HG03196 (cell line): ENCODE data around the gene SMIM35.
"Not testable (repeated sequence)": the region's sequence is repeated elsewhere in the genome, so short reads cannot be mapped to it uniquely, and the experiment has no call there.

ENCODE experiments used
- ATAC-seq: cut with Tn5 transposase; IDR thresholded peaks from one replicate; pipeline ENCODE4 v1.9.1; 2021; ENCODE audit not compliant: unreplicated experiment

The SMIM35 gene

DNA sequence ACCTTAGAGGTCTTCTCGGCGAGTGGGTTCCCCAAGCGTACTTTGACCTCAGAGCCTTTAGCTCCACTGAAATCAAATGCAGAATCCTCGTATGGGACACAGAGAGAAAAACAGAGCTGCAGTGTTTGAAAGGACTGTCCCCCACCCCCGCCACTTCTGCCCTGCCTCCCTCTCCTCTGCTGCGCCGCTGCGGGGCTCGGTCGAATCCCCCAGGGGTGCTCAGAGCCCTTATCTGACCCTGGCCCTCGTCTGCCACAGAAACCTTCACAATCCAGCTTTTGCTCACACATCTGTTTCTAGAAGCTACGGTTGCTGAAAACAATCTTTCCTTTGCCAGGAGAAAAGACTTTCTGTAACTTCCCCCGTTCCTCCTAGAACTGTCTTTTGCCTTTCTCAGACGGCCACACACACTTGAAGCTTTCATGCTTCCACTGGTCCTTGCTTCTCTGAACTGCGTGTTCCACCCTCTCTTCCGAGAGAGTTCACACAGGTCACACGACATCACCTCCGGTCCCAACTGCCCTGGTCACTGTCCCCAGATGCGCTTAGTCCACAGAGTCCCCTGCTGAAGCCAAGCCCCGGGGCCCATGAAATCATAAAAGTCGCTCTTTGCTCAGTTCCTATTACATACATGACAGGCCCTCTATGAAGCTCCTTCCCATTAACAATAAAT lies 3.7 kb downstream of the SMIM35 start:
- ATAC-seq, result no peak

DNA sequence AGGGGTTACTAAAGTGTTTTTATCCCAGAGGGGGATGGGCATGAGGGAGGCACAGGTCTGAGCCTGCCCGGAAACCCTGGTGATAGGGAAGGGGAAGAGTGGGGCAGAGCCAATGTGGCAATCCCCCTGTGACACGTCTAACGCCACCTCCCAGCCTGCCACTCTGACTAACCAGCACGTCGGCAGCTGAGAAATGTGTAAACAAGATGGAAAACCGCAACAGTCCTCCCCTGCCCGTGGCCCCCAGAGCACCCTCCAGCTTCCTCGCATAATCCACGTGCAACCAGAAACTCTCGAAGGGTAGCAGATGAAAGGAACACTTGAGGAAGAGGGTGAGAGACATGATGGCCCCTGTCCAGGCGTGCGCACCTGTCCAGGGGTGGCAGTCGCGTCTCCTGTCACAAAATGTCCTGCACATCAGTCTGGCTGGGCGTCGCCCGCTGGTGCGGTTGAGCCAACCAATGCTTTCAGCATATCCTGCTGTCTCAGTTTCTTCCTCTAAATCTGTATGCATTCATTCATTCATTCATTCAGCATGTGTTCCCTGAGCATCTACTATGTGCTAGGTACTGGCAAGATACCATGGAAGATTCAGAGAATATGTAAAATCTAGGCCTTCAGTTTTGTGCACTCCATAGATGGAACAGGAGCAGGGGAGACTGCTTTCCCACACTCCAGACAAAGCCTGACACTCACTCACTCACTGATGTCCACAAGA lies 5.4 kb downstream of the SMIM35 start:
- no peak for ATAC-seq

DNA sequence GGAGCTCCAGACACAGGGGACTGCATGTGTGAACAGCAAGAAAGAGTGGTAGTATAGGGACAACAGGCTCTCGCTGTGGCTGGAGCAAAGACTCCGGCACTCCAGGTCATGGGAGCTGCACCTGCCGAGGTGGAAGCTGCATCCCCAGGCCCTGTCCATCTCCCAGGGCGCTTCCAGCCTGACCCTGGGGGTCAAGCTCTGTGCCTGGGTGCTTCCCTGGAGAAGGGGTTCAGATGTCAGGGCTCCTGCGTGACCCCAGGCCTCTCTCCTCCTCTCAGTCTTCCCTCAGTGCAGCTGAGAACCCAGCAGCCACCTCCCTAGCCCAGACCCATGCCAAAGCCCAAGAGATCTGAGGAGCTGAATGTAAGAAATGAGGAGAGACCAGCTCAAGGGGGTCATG lies 6.5 kb downstream of the SMIM35 start:
- ATAC-seq, result no peak

DNA sequence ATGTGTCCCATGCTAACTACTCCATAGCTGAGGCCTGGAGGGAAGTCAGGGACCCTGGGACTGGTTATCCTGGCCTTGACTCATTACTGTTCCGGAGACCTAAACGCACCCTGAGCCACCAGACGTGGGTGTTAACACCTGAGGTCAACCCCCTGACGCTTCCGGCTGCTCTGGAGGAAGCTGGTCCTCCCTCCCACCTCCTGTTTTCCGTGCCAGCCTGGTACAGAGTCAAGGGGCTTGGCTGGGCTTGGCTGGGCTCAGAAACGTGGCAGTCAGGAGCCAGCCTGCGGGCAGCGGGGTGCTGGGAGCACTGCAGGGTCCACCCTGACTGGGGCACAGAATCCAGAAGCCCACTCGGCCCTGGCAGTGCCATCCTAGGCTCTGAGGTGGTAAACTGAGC lies 7.3 kb downstream of the SMIM35 start:
- no peak for ATAC-seq

DNA sequence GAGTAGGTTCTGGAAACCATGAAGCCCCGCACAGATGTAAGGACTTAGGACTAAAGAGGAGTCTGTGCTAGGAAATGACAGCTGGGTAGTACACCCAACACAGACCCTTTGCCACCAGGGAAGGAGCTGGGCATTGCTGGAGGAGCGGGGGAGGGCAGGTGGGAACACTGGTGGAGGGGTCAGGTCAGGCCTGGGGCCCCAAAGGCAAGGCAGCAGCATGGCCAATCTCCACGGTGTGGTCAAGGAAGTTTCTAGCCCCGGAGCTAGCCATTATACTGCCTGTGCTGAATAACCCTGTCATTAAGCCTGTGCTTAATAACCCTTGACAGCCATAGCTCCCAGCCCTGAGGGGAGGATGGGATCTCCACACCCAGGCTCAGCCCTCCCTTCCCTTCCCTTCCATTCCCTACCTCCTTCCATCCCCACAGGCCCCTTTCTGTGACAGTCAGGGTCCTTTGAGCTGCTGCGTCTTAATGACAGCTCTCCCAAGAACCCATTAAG lies 7.8 kb downstream of the SMIM35 start:
- no peak for ATAC-seq

DNA sequence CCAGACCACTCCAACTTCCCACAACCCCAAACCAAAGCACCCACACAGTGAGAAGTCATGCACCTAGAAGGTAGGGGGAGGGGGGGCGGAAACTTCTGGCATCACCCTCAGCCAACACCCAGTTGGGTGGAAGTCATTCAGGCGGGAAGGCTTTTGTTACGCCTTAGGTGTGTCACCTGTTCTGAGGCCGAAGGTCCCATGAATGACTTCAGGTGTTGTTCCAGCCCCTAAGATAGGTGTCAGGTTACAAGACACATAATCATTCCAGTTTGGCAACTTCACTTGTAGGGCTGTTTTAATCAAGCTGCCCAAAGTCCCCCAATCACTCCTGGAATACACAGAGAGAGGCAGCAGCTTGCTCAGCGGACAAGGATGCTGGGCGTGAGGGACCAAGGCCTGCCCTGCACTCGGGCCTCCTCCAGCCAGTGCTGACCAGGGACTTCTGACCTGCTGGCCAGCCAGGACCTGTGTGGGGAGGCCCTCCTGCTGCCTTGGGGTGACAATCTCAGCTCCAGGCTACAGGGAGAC lies 9.9 kb downstream of the SMIM35 start, which contains the start of gene TMPRSS4:
Gene TMPRSS4, plus strand, starts transcription at position 325 of the 528 bp plus-strand sequence. CDS start 225 bp downstream, outside the sequence.
- ATAC-seq, result no peak

DNA sequence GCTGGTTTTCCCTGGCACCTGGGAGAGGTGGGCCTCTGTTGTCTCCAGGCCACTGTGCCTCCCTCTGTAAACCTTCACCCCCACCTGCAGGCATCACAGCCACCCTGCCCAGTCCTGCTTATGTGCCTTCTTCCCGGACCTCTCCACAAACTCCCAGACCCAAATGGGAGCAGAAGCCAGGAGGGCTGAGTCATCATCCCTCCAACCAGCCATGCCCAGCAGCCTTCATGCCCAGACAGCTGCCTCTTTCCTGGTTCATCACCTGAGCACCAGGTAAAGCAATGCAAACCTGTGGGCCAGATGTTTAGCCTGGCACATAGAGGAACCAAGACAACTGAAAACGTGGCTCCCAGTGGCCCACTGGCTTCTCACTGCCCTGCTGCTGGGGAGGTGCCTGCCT lies 12.0 kb downstream of the SMIM35 start:
- no peak for ATAC-seq

DNA sequence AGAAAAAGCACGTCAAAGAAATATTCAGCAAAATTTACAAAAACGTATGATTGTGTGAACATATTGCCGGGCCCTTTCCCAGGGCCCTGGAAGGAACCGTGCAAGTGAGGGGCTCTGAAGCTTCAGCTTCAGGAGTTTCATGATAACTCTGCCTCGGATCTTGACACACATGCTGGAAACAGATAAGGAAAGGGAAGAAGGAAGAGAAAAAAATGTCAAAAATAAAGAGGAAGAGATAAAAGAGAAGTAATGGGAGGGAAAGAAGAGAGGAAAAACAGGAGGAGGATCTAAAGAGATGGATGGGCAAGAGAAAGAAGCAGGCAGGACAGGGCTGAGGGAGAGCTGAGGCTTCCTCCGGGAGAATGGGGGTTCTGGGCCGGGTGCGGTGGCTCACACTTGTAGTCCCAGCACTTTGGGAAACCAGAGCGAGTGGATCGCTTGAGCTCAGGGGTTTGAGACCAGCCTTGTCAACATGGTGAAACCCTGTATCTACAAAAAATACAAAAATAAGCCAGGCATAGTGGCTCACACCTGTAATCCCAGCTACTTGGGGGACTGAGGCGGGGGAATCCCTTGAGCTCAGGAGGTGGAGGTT lies 12.6 kb downstream of the SMIM35 start:
- no peak for ATAC-seq

DNA sequence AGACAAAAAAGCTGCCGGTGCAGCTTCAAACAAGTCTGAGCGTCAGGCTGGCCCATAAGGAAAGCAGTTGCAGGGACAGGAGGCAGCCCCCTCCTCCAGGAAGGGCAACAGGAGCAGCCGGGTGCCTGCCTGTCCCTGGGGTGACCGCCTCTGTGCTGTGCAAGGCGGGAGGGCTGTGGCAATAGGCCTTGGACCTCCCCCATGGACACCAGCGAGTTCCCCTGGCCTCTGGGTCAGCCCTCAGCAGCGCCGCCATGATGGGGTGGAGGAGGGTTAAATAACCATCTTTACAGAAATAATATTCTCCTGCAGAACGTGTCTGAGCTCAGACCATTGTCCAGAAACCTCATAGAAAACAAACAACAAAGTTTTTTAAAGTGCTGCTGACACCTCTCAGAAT lies 13.2 kb downstream of the SMIM35 start:
- no peak for ATAC-seq

DNA sequence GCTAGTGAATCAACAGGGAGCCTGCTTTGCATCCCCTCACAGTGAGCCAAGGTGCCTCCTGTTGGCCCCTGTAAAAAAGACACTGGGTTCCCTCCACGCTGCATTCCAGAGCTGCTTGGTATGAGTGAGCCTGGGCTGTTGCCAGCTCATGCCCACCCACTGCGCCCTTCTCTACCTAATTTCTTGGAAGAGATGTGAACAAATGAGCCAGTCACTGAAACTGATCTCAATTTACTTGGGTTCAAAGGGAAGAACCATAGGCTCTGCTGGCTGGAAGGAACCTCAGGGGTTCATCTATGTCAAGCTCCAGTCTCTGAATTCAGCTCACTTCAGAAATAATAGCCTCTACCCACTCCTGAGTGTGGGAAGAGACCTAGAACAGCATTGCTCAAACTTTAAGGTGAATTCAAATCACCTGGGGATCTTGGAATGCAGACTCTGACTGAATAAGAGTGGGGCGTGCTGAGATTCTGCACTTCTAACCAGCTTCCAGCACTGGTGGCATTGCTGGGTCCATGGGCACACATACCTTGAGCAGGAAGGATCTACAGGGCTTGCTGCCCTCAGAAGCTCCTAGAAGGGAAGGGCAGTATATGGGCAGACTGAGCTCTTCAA lies 15.2 kb downstream of the SMIM35 start:
- ATAC-seq, result no peak

DNA sequence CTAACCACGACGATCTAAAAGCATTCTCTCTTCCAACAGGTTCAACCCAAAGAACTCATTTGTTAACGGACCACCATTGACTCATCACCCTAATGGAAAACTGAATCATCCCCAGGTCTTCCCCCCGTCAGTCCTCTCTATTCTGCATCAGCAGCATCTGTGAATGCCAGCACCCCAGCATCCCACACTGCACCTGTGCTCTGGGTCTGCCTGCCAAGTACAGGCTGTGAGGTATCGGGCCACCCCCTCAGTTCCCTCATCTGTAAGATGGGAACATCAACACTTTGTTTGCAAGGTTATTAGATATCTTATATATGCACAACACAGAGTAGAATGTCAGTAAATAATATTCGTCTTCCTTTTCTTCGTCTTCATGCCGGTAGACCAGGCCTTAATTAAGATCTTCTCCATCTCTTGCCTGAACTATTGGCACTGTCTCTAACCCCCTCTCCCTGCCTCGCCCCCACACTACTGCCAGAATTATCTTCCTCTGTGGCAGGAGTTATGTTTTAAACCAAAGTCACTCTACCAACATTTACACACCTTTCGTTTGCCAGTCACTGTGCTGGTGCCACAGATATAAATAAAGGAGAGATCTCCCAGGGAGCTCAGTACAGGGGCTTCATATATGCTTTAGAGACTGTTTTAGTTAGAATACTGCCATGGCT lies 17.7 kb downstream of the SMIM35 start:
- ATAC-seq, result no peak

DNA sequence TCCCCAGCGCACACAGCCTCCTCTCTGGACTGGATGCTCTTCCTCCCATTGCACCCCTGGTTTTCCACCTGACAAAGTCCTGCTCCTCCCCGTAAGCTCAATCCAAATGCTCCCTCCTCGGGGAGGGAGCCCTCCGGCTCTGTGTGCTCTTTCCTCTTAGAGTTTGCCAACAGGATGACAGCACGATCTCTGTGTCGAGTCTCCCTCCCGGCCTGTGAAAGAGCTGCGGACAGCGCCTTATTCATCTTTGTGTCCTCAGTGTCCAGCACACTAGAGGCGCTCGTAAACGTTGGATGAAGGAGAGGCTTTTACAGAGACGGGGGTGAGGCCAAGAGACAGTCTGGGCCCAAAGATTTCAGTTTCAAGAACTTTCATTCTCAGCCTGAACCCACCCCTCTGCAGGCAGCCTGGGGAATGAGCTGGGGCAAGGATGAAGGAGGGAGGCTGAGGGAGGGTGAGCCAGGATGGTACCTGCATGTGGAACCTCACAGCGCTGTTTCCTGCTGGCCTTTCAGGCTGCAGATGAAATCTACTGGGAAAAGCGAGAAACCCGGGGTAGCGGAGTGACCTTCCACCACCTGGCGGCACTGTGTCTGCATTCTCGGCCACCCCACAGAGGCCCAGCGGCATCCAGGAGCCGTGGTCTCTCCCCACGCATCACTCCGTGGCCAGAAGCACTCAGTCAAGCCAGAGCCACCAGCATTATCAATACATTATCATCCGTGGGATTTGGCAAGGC lies 18.4 kb downstream of the SMIM35 start:
- no peak for ATAC-seq

DNA sequence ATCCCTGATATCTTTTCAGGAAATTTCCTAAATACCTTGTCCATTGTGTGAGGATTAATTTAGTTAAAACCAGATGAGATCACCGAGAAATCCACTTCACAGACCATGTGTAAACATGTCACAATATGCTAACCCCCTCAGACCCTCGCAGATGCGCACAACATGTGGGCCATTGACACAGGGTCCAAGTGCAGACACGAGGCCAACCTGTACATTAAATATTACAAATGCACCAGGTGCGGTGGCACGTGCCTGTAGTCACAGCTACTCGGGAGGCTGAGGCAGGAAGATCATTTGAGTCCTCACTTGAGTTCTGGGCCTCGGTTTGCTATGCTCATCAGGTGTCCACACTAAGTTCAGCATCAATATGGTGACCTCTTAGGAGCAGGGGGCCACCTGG lies 19.8 kb downstream of the SMIM35 start:
- ATAC-seq, result no peak

DNA sequence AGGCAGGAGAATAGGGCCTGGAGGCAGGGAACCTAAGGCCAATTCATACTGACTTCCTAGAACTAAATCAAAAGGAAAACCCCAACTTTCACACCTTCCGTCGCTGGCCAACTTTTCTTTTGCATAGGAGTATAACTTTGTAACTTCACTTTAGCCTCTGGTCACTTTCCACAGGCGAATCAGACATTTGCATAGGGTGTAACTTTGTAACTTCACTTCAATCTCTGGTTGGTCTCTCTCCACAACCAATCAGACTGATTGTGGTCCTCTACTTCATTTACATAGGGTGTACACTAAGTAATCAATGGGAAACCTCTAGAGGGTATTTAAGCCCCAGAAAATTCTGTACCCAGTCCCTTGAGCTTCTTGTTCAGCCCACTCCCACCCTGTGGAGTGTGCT lies 21.4 kb downstream of the SMIM35 start:
- ATAC-seq, result no peak

DNA sequence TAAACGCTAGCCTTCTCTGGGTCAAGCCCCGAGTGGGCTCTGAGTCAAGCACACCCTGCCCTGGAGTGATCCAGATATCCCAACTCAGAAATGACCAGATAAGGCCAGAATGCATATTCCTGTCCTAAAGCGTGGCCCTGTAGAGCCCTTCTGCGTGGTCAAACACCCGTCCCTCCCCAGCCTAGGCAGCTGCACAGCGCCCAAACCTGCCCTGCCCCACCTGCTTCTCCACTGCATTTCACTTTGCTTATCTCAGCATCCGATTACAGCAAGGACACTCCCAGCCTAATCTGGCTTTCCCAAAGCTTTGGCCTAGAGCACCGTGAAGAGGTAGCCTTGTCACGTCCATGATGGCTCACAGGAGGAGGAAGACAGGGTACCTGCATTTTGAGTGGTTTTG lies 21.8 kb downstream of the SMIM35 start:
- no peak for ATAC-seq

DNA sequence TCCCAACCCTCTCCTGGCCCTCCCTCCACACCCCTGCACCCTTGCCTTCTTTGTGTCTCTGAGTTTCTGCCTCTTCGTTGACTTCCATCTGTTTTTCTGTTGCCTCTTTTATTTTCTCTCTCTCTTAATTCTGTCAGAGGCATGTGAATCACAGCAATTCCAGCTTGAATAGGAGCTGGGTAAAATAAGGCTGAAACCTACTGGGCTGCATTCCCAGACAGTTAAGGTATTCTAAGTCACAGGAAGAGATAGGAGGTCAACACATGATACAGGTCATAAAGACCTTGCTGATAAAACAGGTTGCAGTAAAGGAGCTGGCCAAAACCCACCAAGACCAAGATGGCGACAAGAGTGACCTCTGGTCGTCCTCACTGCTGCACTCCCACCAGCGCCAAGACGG lies 24.1 kb downstream of the SMIM35 start:
- ATAC-seq, result not testable (repeated sequence)

DNA sequence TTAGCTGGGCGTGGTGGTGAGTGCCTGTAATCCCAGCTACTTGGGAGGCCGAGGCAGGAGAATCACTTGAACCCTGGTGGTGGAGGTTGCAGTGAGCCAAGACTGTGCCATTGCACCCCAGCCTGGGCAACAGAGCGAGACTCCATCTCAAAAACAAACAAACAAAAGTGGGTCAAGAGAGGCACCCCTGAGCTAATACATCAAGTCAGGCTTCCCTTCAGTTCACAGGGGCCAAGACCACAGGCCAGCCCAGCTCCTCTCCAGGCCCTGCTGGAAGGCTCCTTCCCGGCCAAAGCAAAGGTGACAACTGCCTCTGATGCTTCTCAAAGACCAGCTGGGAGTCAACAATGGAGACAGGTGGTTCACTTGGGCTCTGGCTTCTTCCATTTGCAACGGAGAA lies 24.6 kb downstream of the SMIM35 start:
- ATAC-seq, result not testable (repeated sequence)

DNA sequence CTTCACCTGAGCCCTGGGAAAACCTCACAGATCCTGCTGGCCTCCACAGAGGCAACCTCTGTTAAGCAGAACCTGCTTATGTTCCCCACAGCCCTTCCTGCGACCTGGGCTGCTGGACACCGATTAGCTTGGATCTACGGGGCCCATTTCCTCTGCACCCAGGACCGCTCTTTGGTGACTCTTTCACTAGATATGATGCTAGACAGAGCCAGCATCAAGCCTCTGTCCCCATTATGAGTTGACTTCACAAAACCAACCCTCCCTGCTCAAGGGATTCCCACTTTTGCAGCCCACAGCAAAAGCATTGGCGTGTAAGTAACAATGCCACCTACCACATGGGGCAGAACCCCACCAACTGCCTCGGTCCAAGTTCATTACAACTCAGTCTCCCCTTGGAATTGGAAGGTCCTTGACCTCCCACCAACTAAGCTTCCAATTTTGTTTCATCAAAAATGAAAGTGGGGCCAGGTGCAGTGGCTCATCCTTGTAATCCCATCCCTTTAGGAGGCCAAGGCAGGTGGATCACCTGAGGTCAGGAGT lies 25.1 kb downstream of the SMIM35 start:
- no peak for ATAC-seq

DNA sequence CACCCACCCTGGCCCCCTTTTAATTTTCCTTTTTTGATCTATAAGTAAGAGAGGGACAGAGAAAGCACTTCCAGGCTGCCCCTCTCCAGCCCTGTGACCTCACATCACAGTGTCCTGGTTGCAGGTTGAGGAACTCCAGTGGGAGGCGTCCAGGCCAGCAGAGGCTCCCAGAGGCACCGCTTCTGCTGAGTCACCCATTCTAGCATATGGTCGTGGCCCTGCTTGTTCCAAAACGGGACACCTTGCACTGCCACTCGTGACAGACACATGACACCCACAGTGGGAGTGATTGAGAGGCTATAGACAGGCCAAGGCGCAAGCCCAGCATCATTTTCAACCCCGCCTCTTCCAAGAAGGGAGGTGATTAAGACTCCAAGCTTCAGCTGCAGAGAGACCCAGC lies 25.9 kb downstream of the SMIM35 start:
- no peak for ATAC-seq

DNA sequence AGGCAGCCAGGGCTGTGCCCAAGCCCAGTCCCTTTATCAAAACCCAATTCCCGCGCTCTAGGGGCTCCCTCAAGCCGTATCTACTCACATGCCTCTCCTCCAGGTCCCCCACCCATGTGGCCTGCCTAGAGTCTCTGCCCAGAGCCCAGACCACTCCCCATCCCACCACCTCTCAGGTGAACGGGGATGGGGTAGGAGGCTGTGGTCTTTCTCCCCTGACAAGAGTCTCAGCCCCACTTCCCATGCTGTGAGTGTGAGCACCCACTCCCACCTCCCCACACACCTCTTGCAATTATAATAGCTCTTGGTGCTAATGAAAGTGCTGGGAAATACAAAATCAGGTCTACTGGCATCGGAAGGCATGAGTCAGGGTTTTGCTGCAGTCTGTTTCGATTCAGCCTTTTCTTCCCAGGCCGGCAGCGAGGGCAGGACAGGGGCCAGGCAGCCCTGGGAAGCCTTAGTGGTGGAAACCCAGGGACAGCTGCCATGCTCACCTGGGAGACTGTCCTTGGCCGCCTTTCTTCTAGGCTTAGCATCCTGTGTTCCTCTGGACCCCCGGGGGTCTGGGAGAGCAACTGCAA lies 26.6 kb downstream of the SMIM35 start:
- ATAC-seq, result no peak
